HFF-Myc (cell line): ENCODE results near the gene USP34.
"Not testable (repeated sequence)": the region's sequence is repeated elsewhere in the genome, so short reads cannot be mapped to it uniquely, and the experiment has no call there.

ENCODE experiments used
- DNase-seq: peaks from one replicate; pipeline ENCODE4 v3.0.0-alpha.2; 2011; ENCODE audit warnings: low read depth; ENCODE audit errors: extremely low read depth
- H3K4me3 ChIP-seq: replicated peaks from 2 replicates; pipeline ENCODE4 v1.5.1; 2011; ENCODE audit warnings: low read depth, mild to moderate bottlenecking, control low read depth, low read length
- TF ChIP-seq, protein P1 (sequence below): IDR thresholded peaks from 2 replicates; pipeline ENCODE4 v1.5.1; 2012; ENCODE audit warnings: mild to moderate bottlenecking, low read depth, low read length, control low read depth; ENCODE audit errors: missing control alignments

USP34 gene

DNA sequence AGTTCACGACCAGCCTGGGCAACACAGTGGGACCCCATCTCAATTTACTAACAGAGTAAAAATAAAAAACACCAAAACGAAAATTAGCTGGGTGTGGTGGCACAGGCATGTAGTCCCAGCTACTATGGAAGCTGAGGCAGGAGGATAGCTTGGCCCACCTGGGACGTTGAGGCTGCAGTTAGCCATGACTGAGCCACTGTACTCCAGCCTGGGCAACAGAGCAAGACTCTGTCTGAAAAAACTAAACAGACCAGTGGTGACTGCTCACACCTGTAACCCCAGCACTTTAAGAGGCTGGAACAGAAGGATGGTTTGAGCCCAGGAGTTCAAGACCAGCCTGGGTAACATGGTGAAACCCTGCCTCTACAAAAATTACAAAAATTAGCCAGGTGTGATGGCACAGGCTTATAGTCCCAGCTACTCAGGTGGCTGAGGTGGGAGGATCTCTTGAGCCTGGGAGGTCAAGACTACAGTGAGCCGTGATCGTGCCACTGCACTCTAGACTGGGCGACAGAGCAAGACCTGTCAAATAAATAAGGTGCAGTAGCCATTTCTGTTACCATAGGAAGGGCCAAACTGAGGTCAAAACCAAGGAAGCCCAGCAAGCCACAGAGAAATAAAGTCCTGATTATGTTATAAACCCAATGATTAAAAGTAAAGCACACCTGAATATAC is 14.0 kb downstream of the USP34 start:
- TF ChIP-seq, protein P1, sequence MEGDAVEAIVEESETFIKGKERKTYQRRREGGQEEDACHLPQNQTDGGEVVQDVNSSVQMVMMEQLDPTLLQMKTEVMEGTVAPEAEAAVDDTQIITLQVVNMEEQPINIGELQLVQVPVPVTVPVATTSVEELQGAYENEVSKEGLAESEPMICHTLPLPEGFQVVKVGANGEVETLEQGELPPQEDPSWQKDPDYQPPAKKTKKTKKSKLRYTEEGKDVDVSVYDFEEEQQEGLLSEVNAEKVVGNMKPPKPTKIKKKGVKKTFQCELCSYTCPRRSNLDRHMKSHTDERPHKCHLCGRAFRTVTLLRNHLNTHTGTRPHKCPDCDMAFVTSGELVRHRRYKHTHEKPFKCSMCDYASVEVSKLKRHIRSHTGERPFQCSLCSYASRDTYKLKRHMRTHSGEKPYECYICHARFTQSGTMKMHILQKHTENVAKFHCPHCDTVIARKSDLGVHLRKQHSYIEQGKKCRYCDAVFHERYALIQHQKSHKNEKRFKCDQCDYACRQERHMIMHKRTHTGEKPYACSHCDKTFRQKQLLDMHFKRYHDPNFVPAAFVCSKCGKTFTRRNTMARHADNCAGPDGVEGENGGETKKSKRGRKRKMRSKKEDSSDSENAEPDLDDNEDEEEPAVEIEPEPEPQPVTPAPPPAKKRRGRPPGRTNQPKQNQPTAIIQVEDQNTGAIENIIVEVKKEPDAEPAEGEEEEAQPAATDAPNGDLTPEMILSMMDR: no peak
- no peak for DNase-seq
- H3K4me3 ChIP-seq: no peak overlapping the region

GRCh38 chr2:61456070-61456745 is 14.7 kb downstream of the USP34 start:
- no peak overlapping the region for H3K4me3 ChIP-seq
- TF ChIP-seq, protein P1: no peak
- no peak for DNase-seq

DNA sequence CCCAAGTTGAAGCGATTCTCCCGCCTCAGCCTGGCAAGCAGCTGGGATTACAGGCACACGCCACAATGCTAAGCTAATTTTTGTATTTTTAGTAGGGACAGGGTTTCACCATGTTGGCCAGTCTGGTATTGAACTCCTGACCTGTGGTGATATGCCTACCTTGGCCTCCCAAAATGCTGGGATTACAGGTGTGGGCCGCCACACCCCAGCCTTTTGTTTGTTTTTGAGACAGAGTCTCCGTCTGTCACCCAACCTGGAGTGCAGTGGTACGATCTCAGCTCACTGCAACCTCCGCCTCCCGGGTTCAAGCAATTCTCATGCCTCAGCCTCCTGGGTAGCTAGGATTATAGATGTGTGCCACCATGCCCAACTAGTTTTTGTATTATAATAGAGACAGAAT is 15.9 kb downstream of the USP34 start:
- not testable (repeated sequence) for DNase-seq, H3K4me3 ChIP-seq

GRCh38 chr2:61454383-61454782 is 16.5 kb downstream of the USP34 start:
- DNase-seq: no peak
- TF ChIP-seq, protein P1: no peak
- no peak overlapping the region for H3K4me3 ChIP-seq

DNA sequence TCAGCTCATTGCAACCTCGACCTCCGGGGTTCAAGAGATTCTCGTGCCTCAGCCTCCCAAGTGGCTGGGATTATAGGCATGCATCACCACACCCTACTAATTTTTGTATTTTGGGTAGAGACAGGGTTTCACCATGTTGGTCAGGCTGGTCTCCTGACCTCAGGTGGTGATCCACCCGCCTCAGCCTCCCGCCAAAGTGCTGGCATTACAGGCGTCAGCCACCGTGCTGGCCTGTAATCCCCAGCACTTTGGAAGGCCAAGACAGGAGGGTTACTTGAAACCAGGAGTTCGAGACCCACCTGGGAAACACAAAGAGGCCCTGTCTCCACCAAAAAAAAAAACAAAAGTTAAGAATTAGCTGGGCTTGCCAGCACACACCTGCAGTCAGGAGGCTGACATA is 18.5 kb downstream of the USP34 start:
- H3K4me3 ChIP-seq: no peak overlapping the region
- TF ChIP-seq, protein P1: no peak
- no peak for DNase-seq

DNA sequence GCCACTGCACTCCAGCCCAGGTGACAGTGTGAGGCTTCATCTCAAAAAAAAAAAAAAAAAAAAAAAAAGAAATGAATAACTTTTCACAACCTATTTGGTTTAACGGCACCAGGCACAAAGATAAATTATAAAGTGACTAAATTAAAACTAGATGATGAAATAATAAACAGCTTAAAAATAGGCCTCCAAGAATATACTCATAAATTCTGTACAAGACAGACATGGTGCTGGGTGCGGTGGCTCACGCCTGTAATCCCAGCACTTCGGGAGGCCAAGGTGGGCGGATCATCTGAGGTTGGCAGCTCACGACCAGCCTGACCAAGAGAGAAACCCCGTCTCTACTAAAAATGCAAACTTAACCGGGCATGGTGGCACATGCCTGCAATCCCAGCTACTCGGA is 19.7 kb downstream of the USP34 start:
- DNase-seq: no peak
- H3K4me3 ChIP-seq: no peak overlapping the region
- TF ChIP-seq, protein P1: no peak

GRCh38 chr2:61450144-61450543 is 20.7 kb downstream of the USP34 start:
- H3K4me3 ChIP-seq: no peak overlapping the region
- TF ChIP-seq, protein P1: no peak
- no peak for DNase-seq
